Measurements from ENCODE around the gene NRGN.

The NRGN gene

GRCh38 chr11:124759266-124760204 is 19.8 kb downstream of the NRGN start:
- no peak overlapping the region for H3K9ac ChIP-seq (ENCODE audit: low read length)
- peaks cover 3% of the 10 kb centered on the region for H3K36me3 ChIP-seq (ENCODE audit: control insufficient read depth, insufficient read depth, low read length, severe bottlenecking)
- no peak overlapping the region for H3K4me3 ChIP-seq (ENCODE audit: low read length)
- H3K27me3 ChIP-seq (replicated peaks; ENCODE audit: control insufficient read depth, insufficient read depth, low read length) = peaks cover 75% of the 10 kb centered on the region
- no peak for DNase-seq (ENCODE audit: low read depth)
- H3K4me1 ChIP-seq (ENCODE audit: control insufficient read depth, insufficient read depth, low read length) = peaks cover 20% of the 10 kb centered on the region
- no peaks in the 10 kb centered on the region for H3K9me3 ChIP-seq (ENCODE audit: control insufficient read depth, low read length)

GRCh38 chr11:124760205-124760652 is 20.5 kb downstream of the NRGN start:
- H3K9ac ChIP-seq (ENCODE audit: low read length) = no peak overlapping the region
- H3K36me3 ChIP-seq (ENCODE audit: control insufficient read depth, insufficient read depth, low read length, severe bottlenecking) = peaks cover 3% of the 10 kb centered on the region
- H3K4me1 ChIP-seq (ENCODE audit: control insufficient read depth, insufficient read depth, low read length) = peaks cover 16% of the 10 kb centered on the region
- DNase-seq (ENCODE audit: low read depth) = no peak
- H3K27me3 ChIP-seq (replicated peaks; ENCODE audit: control insufficient read depth, insufficient read depth, low read length) = peaks cover 73% of the 10 kb centered on the region
- no peaks in the 10 kb centered on the region for H3K9me3 ChIP-seq (ENCODE audit: control insufficient read depth, low read length)
- H3K4me3 ChIP-seq (ENCODE audit: low read length) = no peak overlapping the region

- Histone ChIP-seq H3K4me3 (ENCODE audit: low read length) (no peak overlapping the region), H3K9me3 (ENCODE audit: control insufficient read depth, low read length) (no peaks in the 10 kb centered on the region), H3K27me3 (replicated peaks; ENCODE audit: control insufficient read depth, insufficient read depth, low read length) (peaks cover 73% of the 10 kb centered on the region), H3K36me3 (ENCODE audit: control insufficient read depth, insufficient read depth, low read length, severe bottlenecking) (peaks cover 3% of the 10 kb centered on the region), H3K9ac (ENCODE audit: low read length) (no peak overlapping the region), H3K4me1 (ENCODE audit: control insufficient read depth, insufficient read depth, low read length) (peaks cover 16% of the 10 kb centered on the region)
- no peak for DNase-seq (ENCODE audit: low read depth)
Observed at GRCh38 chr11:124760806-124761205, 21.1 kb downstream of the NRGN start.

- H3K36me3 ChIP-seq (ENCODE audit: control insufficient read depth, insufficient read depth, low read length, severe bottlenecking) = peaks cover 3% of the 10 kb centered on the region
- no peak for DNase-seq (ENCODE audit: low read depth)
- no peak overlapping the region for H3K9ac ChIP-seq (ENCODE audit: low read length)
- no peak overlapping the region for H3K4me3 ChIP-seq (ENCODE audit: low read length)
- no peaks in the 10 kb centered on the region for H3K9me3 ChIP-seq (ENCODE audit: control insufficient read depth, low read length)
- peaks cover 66% of the 10 kb centered on the region for H3K27me3 ChIP-seq (replicated peaks; ENCODE audit: control insufficient read depth, insufficient read depth, low read length)
- H3K4me1 ChIP-seq (ENCODE audit: control insufficient read depth, insufficient read depth, low read length) = peaks cover 16% of the 10 kb centered on the region
Observed at GRCh38 chr11:124761301-124762104, 21.8 kb downstream of the NRGN start.

GRCh38 chr11:124762105-124762623 is 22.4 kb downstream of the NRGN start, which contains the start of gene ESAM:
Gene ESAM (minus strand): TSS chr11:124762290. CDS start chr11:124762154, 136 bp downstream.
- Histone ChIP-seq H3K4me1 (ENCODE audit: control insufficient read depth, insufficient read depth, low read length) (peaks cover 16% of the 10 kb centered on the region), H3K27me3 (replicated peaks; ENCODE audit: control insufficient read depth, insufficient read depth, low read length) (peaks cover 60% of the 10 kb centered on the region), H3K9me3 (ENCODE audit: control insufficient read depth, low read length) (no peaks in the 10 kb centered on the region), H3K36me3 (ENCODE audit: control insufficient read depth, insufficient read depth, low read length, severe bottlenecking) (peaks cover 4% of the 10 kb centered on the region), H3K4me3 (ENCODE audit: low read length) (peak within 1 kb of the TSS; percentile 77), H3K9ac (ENCODE audit: low read length) (no peak within 1 kb of the TSS)
- no peak for DNase-seq (ENCODE audit: low read depth)

- Histone ChIP-seq H3K4me1 (ENCODE audit: control insufficient read depth, insufficient read depth, low read length) (peaks cover 16% of the 10 kb centered on the region), H3K27me3 (replicated peaks; ENCODE audit: control insufficient read depth, insufficient read depth, low read length) (peaks cover 54% of the 10 kb centered on the region), H3K9ac (ENCODE audit: low read length) (no peak overlapping the region), H3K9me3 (ENCODE audit: control insufficient read depth, low read length) (no peaks in the 10 kb centered on the region), H3K4me3 (ENCODE audit: low read length) (peak overlapping the region; percentile 77), H3K36me3 (ENCODE audit: control insufficient read depth, insufficient read depth, low read length, severe bottlenecking) (peaks cover 9% of the 10 kb centered on the region)
- peak; percentile 23 for DNase-seq (ENCODE audit: low read depth)
Observed at GRCh38 chr11:124762624-124763155, 22.9 kb downstream of the NRGN start.

- Histone ChIP-seq H3K9ac (ENCODE audit: low read length) (no peak overlapping the region), H3K36me3 (ENCODE audit: control insufficient read depth, insufficient read depth, low read length, severe bottlenecking) (peaks cover 9% of the 10 kb centered on the region), H3K27me3 (replicated peaks; ENCODE audit: control insufficient read depth, insufficient read depth, low read length) (peaks cover 50% of the 10 kb centered on the region), H3K4me1 (ENCODE audit: control insufficient read depth, insufficient read depth, low read length) (peaks cover 14% of the 10 kb centered on the region), H3K9me3 (ENCODE audit: control insufficient read depth, low read length) (no peaks in the 10 kb centered on the region), H3K4me3 (ENCODE audit: low read length) (peak overlapping the region; percentile 77)
- peak; percentile 85 for DNase-seq (ENCODE audit: low read depth)
Observed at GRCh38 chr11:124763156-124763947, 23.6 kb downstream of the NRGN start.

GRCh38 chr11:124766156-124766555 is 26.4 kb downstream of the NRGN start:
- peaks cover 21% of the 10 kb centered on the region for H3K4me1 ChIP-seq (ENCODE audit: control insufficient read depth, insufficient read depth, low read length)
- H3K9me3 ChIP-seq (ENCODE audit: control insufficient read depth, low read length) = no peaks in the 10 kb centered on the region
- no peak overlapping the region for H3K9ac ChIP-seq (ENCODE audit: low read length)
- peaks cover 9% of the 10 kb centered on the region for H3K36me3 ChIP-seq (ENCODE audit: control insufficient read depth, insufficient read depth, low read length, severe bottlenecking)
- peaks cover 23% of the 10 kb centered on the region for H3K27me3 ChIP-seq (replicated peaks; ENCODE audit: control insufficient read depth, insufficient read depth, low read length)
- no peak for DNase-seq (ENCODE audit: low read depth)
- no peak overlapping the region for H3K4me3 ChIP-seq (ENCODE audit: low read length)

GRCh38 chr11:124768914-124769313 is 29.2 kb downstream of the NRGN start:
- Histone ChIP-seq H3K27me3 (replicated peaks; ENCODE audit: control insufficient read depth, insufficient read depth, low read length) (no peaks in the 10 kb centered on the region), H3K36me3 (ENCODE audit: control insufficient read depth, insufficient read depth, low read length, severe bottlenecking) (peaks cover 9% of the 10 kb centered on the region), H3K4me3 (ENCODE audit: low read length) (no peak overlapping the region), H3K9me3 (ENCODE audit: control insufficient read depth, low read length) (no peaks in the 10 kb centered on the region), H3K9ac (ENCODE audit: low read length) (no peak overlapping the region), H3K4me1 (ENCODE audit: control insufficient read depth, insufficient read depth, low read length) (peaks cover 13% of the 10 kb centered on the region)
- no peak for DNase-seq (ENCODE audit: low read depth)

Data from adipocyte (in vitro differentiated cells).